SW 1271 (cell line): ENCODE results near the gene LAPTM5.

Experiments used
- DNase-seq, 2 experiments: peaks; one replicate each; lab custom pipeline; 2025; lab: John Stamatoyannopoulos, UW

Gene LAPTM5

DNA sequence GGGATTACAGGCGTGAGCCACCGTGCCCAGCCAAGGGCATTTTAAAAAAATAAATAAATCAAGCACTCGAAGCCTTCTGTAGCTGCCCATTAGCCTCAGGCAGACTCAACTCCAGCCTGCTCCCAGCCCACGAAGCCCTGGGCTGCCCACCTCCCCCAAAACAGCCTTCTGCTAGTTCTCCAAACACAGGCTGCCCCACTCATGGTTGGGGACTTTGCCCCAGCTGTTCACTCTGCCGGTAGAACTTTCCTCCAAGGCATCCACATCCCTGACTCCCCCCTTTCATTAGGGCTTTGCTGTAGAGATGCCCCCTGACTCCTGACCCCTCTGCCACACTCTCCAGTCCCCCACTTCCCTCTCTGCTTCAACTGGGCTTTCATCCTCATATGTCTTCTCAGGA is 29.7 kb upstream of the LAPTM5 start:
- no peak for DNase-seq

DNA sequence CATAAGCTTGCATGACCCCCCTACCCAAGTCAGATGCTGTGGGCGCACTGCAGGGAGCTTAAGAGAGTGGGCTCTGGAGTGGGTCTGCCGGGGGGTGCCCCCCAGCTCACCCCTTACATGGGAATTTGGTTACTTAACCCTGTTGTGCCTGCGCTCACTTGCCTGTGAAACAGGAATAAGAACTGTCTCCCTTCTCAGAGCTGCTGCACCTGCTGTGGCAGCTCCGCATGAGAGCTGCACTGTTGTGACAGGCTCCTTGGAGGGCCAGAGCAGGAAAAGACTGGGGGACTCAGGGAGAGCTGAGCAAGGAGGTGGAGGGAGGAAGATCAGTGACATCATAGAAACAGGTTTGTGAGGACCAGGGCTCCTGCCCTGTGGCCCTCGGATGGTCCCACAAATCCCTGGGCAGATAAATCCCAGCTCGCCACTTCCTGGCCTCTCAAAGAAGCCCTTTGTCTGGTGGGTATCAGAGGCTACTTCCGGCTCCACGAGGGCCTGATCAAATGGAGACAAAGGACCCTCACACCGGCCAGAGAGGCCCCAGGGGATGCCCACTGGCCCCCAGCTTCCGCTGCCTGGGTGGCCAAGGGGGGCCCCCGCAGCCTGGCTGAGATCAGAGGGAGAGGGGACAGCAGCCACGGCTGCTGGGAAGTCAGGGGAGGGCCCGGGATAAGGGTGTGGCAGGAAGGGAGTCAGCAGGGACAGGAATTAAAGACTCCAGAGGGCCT is 28.9 kb upstream of the LAPTM5 start:
- no peak for DNase-seq

DNA sequence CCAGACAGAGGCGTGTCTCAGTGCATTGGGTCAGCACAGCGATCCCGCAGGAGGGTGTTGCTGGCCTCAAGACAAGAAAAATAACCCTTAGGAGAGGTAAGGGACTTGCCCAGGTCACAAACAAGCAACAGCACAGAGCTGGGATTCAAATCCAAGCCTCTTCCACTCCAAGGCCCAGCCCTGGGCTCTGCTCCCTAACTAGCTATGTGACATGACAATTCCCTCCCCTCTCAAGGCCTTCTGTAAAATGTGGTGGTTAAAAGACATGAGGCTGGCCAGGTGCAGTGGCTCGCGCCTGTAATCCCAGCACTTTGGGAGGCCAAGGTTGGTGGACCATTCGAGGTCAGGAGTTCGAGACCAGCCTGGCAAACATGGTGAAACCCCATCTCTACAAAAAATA is 28.1 kb upstream of the LAPTM5 start:
- DNase-seq, result no peak

DNA sequence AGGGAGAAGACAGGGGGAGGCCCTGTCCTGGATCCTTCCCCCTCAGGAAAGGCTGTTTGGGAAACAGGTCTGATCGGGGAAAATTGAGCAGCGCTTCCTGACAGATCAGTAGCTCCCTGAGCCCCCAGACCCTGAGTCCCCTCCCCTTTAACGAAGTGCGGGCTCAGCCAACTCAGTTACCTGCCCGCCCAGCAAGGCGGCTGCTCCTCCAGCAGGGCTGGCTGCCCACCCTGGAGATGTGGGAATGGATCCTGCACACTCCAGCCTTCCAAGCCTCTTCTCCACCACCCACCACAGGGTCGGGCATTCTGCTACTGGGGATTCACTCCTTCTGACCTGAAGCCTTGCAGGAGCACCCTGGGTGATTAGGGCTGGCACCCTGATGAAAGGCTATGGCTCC is 27.6 kb upstream of the LAPTM5 start:
- no peak for DNase-seq

DNA sequence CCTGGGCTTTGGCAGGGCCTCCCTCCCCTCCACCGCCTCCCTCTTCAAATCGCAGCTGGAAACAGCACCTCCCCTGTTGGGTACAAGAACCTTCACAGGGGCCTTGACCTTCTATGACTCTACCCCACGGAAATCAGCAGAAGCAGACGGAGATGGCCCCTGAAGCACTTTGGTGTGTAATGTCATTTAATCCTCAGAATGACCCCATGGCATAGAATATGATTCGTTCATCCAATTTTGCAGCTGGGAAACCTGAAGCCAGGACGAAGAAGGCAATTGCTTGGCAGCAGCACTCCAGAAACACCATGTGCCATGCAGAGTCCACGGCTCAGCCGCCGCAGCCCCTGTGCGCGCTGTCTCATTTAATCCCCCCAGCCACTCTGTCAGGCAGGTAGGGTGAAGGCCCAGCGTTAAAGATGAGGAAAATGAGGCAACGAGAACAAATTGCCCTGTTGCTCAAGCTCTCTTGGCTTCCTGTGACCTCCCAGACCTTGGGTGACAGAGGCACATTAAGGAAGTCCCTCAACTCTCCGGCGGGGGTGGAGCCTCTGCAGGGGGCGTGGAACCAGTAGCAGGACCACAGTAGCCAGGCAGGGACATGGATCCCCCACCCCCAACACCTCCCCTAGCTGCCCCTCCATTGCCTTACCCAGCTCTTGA is 25.8 kb upstream of the LAPTM5 start:
- DNase-seq, result no peak

DNA sequence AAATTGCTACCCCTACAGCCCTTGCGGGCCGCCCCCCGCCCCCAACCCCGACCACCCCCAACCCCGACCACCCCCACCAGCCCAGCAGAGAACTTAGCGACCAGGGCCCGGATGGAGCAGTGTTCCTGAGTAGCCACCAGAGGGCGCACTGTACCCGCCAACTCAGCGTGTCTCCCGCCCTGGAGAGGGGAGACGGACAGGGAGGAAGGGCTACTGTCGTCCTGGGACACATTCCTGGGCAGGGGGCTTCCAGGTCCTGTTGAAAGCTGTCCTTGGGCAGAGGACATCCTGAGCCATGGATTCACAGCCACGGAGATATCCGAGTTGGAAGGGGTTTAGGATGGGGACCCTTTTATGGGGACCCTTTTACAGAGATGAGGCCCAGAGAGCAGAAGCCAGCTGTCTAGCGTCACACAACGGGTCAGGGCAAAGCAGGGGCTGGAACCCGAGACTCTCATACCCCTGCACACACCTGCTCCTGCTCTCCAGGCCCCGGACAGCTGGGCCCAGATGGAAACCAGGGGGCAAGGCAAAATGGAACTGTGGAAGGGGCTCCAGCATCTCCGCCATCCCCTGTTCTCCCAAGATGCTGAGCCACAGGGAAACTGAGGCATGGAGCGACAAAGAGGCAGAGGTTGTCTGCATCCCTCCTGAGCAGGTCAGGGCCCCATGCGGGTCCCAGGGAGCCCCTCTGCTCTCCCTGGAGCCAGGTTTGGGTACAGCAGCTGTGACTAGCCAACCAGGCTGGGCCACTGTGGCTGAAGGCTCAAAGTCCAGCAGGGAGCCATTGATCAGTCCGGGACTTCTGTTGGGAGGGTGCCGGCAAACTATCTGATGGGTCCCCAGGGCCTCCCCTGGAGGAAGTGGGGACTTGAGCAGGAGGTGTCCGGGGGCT is 25.0 kb upstream of the LAPTM5 start:
- peak in 1 of 2 experiments; percentile 38 for DNase-seq

DNA sequence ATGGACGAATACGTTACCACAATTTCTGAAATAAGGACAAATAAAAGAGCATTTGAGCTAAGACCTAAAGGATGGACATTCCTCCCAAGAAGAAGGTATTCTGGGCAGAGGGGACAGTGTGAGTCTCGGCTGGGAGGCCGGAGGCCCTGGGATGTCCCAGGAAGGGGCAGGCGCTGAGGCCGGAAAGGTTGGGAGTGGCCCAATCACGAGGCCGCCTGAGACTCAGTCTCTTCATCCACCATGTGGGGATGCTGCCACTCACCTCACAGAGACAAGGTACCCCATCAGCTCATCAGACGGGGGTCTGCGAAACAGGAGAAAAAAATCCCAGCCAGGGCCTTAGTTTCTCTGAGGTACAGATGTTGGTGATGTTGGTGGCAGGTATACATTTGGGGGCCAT is 24.3 kb upstream of the LAPTM5 start:
- no peak for DNase-seq

DNA sequence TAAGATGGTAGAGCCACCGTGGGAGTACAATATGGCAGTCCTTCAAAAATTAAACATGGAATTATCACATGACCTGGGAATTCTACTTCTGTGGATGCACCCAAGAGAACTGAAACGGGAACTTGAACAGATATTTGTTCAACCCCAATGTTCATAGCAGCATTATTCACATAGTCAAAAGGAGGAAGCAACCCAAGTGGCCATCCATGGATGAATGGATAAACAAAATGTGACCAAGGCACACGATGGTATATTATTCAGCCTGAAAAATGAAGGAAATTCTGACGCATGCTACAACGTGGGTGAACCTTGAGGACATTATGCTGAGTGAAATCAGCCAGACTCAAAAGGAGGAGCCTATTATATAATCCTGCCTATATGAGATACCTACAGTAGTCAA is 22.8 kb upstream of the LAPTM5 start:
- no peak for DNase-seq

DNA sequence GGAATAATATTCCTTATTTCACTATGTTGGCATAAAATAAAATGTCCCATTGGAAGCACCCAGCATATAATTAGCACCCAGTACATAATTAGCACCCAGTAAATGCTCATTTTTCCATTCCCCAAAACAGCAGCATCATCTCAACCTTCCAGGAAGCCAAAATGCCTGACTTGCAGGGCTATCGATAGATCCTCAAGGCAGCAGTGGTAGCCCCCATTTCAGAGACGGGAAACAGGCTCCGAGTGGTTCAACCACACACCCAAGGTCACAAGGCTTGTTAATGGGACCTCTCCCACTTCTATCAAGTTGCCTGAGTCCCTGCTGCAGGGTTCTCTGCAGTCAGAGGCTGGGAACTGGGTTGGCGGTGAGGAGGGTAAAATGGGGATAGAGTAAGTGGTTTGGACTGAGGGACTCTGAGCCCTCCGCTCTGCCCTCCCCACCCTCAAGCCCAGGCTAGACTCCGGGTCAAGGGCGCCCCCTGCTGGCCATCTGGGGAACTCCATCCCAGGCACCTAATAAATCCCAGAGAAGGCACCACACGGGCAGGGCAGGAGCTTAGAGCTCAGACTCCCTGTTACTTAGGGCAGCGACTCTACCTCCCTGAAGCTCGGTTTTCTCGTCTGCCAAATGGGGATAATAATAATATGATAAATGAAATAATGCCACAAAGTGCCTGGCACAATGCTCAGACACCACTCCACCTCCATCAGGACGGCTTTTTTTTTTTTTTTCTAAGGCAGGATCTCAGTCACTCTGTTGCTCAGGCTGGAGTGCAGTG is 21.9 kb upstream of the LAPTM5 start:
- peak in 1 of 2 experiments; percentile 67 for DNase-seq

DNA sequence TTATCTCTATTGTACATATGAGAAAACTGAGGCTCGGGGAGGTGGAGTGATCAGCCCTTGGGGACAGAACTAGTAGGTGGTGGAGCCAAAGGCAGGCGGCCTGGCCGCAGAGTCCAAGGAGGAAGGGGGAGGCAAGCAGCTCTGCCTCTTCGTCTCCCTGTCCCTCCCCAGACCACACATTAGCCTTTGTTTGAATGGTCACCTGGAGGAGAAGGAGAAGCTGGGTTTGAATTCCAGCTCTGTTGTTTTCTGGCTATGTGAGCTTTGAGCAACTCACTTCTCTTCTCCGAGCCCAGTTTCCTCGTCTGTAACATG is 21.4 kb upstream of the LAPTM5 start:
- no peak for DNase-seq

DNA sequence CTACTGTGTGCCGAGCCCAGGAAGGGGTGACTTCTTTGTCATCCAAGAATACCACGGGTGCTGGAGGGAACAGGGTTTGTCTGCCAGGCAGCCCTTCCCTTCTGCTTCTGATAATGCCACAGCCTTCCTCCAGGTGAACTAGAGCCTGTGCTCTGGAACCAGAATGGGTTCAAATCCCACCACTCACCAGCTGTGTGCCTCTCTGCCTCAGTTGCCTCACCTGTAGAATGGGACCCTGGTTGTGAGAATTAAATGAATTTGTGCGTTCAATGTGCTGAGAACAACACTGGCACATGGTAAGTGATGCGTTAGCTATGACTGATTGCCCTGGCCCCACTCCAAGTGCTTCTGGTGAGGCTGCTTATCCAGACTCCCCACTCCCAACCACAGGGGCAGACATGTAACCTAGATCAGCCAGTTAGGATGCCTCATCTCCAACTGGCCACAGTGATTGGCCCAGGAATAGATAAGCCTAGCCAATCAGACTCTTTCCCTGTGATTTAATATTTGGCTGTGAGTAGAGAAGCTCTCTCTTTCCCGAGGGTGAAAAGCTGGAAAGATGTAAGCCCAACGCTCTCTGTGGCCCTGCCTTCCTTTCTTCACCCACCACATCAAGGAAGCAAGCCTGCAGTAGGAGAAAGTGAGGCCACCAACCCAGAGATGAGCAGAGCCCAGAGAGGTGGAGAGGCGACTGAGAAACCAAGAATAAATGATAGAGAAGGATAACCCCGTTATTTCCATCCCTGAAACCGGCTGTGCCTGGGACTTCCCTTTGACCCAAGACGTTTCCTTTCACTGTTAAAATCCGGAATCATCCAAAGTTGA is 20.8 kb upstream of the LAPTM5 start:
- no peak for DNase-seq

DNA sequence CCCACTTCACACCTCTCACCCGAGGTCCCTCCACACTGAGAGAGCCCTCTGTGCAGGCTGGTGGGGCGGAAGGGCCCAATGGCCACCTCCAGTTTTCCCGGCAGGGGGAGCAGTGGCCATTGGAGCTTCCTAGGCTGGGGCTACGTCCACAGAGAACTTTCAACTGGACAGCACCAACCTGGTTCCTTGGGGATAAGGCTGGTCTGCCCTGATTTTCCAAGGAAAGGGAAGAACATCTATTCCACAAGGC is 20.3 kb upstream of the LAPTM5 start:
- no peak for DNase-seq

DNA sequence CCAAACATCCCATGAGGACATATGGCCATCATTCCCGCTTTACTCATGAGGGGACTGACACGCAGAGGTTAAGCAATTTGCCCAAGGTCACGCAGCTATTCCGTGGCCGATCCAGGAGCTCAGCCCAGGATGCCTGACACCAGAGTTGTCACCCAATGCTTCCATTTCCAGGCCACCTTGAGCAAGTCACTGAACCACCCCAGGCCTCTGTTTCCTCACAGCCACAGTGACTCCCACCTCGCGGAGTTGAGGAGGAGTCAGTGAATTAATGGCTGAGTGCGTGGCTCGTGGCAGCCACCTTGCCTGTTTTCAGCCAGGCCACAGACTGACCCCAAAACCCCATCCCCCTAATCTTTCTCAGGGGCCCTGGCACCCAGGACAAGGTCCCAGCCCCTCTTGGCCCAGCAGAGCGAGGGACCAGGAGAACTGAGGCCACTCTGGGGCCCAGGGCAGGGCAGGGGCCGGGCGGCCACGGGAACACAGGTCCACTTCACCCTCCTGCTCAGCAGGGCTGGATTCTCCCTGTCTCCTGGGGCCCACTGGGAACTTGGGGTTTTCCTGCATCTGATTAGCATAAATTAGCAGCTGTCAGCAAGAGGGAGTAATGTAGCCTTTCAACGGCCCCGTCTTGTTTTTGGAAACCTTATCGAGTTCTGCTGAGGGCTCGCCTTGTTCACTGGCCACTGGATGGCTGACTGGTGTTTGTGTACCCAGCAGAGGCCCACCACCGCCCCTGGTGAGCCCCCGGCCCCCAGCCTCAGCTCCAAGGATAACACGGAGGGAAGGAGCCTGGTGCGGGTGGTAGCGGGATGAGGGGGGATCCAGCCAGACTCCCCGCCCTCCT is 19.7 kb upstream of the LAPTM5 start:
- DNase-seq, result no peak

DNA sequence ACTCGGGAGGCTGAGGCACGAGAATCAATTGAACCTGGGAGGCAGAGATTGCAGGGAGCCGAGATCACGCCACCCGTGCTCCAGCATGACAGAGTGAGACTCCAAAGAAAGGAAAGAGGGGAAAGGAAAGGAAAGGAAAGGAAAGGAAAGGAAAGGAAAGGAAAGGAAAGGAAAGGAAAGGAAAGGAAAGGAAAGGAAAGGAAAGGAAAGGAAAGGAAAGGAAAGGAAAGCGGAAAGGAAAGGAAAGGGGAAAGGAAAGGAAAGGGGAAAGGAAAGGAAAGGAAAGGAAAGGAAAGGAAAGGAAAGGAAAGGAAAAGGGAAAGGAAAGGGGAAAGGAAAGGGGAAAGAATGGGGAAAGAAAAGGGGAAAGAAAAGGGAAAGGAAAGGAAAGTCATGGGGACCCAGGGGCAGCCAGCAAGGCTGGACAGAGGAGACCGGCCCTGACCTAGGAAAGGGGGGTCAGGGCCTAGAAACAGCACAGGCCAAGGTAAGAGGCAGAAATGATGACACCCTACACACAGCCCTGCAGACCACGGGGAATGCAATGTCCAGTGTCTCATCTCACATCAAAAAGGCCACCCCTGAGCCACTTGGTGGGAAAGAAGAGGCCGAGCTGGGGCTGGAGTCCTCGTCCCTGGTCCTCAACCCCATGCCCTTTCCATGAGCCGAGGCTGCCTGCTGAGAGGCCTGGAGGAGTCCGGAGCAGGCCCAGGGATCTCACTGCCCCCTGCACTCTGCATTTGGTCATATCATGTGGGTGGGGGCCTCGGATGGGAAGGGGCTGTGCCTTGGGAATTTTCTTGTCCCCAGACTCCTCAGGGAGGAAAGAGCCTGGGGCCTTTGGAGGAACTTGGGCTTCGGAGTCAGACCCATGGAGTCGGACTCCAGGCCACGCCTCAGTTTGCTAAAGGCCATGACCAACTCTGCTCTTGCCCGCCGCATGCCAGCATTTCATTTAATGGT is 18.8 kb upstream of the LAPTM5 start:
- no peak for DNase-seq

DNA sequence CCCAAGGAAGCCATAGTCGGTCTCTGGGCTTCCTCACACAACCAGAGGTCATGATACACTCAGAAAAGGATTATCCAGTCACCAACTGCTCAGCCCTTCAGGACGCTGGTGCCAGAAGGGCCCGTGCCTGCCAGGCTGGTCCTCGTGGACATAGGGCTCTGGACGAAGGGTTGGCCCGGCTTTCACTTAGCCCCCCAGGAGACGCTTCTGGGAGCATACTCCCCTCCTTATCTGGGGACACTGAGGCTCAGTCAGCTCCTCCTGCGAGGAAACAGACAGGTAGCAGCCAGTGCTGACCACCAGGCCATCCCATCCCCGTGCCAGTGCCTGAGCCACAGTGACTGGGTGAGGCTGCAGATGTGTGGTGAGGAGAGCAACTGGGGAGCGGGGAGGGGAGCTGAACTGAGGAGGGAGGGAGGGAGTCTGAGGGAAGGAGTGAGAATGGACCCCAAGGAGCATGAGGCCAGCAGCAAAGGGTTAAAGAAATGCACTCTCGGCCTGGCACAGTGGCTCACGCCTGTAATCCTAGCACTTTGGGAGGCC is 17.9 kb upstream of the LAPTM5 start:
- DNase-seq, result no peak

DNA sequence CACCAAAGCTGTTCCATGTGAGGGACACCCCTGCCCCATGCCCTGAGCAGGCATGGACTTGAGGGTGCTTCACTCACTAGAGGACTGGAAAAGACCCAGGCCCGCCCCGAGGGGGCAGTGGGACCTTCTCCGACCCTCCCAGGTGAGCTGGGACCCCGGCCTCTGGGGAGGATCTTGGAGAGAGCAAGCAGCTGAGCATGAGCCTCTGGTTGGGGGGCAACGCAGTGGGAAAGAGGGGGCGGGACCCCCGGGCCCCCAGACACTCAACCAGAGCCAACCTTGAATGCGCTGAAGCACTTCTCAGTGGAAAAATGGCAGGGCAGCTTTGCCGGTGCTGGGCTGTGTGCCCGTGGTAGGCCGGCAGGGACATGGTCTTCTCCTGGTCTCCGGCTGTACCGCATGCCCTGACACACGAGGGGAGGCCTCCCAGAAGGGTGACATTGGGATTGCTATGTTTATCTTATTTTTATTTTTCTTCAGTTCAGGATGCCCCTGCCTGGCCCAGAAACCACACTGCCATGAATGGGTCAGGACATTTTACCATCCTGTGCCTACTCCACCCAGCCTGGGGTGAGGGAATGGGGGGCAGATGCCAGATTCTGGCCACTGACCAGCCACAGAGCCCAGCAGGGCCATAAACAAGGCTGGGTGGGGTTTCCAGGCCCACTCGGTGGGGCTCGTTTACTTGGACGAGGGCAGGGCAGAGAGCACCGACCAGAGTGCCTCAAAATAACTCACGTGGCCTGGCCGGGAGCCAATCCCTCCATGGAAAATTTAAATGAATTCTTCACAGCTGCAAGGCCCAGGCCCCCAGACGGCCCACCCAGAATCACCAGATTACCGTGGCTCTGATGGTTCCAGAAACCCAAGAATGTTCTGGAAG is 17.2 kb upstream of the LAPTM5 start:
- DNase-seq, result no peak

DNA sequence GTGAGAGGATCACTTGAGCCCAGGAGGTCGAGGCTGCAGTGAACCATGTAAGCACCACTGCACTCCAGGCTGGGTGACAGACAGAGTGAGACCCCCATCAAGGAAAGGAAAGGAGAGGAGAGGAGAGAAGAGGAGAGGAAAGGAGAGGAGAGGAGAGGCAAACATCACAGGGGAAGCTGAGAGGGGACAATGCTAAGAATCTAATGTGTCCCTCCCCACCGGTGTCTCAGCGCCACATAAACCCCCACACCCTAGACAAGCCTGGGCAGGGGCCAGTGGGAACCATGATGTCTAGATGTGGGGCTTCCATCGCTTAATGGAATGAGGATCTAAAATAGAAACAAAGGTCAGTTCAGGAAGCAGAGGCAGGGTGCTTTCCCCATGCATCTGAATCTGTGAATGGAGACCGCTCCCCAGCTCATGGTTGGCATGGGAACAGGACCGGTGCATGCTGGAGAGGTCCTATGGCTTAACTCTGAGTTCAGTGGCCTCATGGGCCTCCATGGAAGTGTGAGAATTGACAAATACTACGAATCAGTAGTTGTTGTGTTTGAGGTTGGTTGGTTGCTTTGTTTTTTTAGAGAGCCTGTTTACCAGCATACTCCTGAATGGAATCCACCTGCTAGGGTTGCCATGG is 16.3 kb upstream of the LAPTM5 start:
- DNase-seq, result no peak

DNA sequence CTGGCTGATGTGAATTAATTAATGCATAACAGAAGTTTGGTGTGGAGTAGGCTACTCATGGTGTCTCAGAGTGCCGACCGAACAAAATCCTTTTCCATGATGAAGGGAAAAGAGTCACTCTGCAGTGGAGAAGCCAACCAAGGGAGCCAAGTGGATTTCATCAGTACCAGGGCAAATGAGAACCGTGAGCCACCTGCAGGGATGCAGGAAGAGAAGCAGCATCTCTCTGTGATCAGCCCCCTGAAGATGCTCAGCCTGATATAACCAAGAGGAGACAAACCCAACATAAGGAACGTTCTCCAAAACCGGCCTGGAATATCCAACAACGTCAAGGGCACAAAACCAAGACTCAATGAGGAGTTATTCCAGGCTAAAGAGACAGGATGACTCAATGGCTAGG is 13.4 kb upstream of the LAPTM5 start:
- DNase-seq, result no peak
